ENCODE measurements around the gene HBG2.

- TF ChIP-seq, protein P1, sequence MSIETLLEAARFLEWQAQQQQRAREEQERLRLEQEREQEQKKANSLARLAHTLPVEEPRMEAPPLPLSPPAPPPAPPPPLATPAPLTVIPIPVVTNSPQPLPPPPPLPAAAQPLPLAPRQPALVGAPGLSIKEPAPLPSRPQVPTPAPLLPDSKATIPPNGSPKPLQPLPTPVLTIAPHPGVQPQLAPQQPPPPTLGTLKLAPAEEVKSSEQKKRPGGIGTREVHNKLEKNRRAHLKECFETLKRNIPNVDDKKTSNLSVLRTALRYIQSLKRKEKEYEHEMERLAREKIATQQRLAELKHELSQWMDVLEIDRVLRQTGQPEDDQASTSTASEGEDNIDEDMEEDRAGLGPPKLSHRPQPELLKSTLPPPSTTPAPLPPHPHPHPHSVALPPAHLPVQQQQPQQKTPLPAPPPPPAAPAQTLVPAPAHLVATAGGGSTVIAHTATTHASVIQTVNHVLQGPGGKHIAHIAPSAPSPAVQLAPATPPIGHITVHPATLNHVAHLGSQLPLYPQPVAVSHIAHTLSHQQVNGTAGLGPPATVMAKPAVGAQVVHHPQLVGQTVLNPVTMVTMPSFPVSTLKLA (conservative IDR thresholded peaks at IDR 0.05): no peak
- no peak for TF ChIP-seq POLR2A (conservative IDR thresholded peaks at IDR 0.05)
Observed at GRCh38 chr11:5276697-5277096, 22.1 kb upstream of the HBG2 start.
